ENCODE results near the gene IVL.

IVL gene

GRCh38 chr1:152879559-152880198 lies 28.7 kb upstream of the IVL start:
- Mint-ChIP-seq H3K4me1 (ENCODE audit: low read depth in 2 of 2) (no peaks in the 10 kb centered on the region), H3K4me3 (no peak overlapping the region), H3K27ac (no peak overlapping the region), H3K36me3 (ENCODE audit: insufficient read depth) (no peaks in the 10 kb centered on the region), H3K9me3 (no peaks in the 10 kb centered on the region), H3K27me3 (peaks cover 16 to 34% of the 10 kb centered on the region in 2 donors)
- ATAC-seq (replicated peaks) (no peak), DNase-seq (no peak)

DNA sequence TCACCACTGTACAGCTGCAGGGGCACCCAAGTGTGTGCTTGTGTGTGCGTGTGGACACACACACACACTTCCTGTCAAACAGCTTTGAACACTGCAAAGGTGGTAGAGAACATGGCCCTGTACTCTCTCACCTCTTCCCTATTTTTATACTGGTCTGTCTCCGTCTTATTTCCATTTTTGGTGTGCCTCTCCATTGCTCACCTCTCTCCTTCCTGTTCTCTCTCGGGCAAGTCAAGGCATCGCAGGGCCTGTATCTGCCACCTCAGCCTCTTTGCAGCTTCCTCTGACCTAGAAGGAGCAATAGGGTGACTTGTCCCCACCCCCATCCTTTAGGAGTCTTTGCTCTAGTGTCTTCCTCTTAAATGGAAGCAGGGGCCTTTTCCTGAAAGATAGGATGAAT lies 28.0 kb upstream of the IVL start:
- H3K4me3 Mint-ChIP-seq, result no peak overlapping the region
- no peak overlapping the region for H3K27ac Mint-ChIP-seq
- DNase-seq (no peak), ATAC-seq (replicated peaks) (no peak)
- H3K4me1 Mint-ChIP-seq (ENCODE audit: low read depth in 2 of 2), result no peaks in the 10 kb centered on the region
- H3K27me3 Mint-ChIP-seq, result peaks cover 16 to 27% of the 10 kb centered on the region in 2 donors
- H3K36me3 Mint-ChIP-seq (ENCODE audit: insufficient read depth), result no peaks in the 10 kb centered on the region
- no peaks in the 10 kb centered on the region for H3K9me3 Mint-ChIP-seq

DNA sequence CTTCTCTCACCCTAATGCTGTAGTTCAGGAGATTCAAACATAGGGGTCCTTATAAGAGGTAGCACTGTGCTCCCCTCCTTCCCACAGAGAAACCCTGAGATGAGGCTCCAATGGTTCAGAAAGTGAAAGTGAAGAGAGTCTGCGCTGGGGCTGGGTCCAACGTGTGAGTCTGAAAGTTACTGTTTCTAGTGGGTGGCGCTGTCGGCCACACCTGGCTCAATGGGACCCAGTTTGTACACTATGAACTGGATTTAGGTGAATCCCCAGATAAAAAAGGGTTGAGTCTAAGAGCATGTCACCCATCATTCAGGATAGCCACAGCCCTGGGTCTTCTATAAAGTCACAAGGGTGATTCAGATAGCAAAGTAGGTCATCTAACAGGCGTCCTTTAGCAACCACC lies 27.4 kb upstream of the IVL start:
- no peaks in the 10 kb centered on the region for H3K36me3 Mint-ChIP-seq (ENCODE audit: insufficient read depth)
- H3K27me3 Mint-ChIP-seq, result peaks cover 16 to 23% of the 10 kb centered on the region in 2 donors
- ATAC-seq (replicated peaks), result peak; percentile 40

GRCh38 chr1:152884085-152884484 lies 24.3 kb upstream of the IVL start:
- Mint-ChIP-seq H3K4me1 (ENCODE audit: low read depth in 2 of 2) (no peaks in the 10 kb centered on the region), H3K4me3 (no peak overlapping the region), H3K27ac (no peak overlapping the region), H3K36me3 (ENCODE audit: insufficient read depth) (no peaks in the 10 kb centered on the region), H3K27me3 (peaks cover 13 to 14% of the 10 kb centered on the region in 2 donors), H3K9me3 (no peaks in the 10 kb centered on the region)
- DNase-seq (no peak), ATAC-seq (replicated peaks) (no peak)

More for the DNA sequence above, 27.4 kb upstream of the IVL start:
- H3K4me3 Mint-ChIP-seq, result no peak overlapping the region
- H3K4me1 Mint-ChIP-seq (ENCODE audit: low read depth in 2 of 2), result no peaks in the 10 kb centered on the region
- DNase-seq, result no peak
- H3K9me3 Mint-ChIP-seq, result no peaks in the 10 kb centered on the region
- H3K27ac Mint-ChIP-seq, result no peak overlapping the region

GRCh38 chr1:152884506-152884905 lies 23.8 kb upstream of the IVL start:
- Mint-ChIP-seq H3K9me3 (no peaks in the 10 kb centered on the region), H3K4me1 (ENCODE audit: low read depth in 2 of 2) (no peaks in the 10 kb centered on the region), H3K27me3 (peaks cover 14 to 15% of the 10 kb centered on the region in 2 donors), H3K4me3 (no peak overlapping the region), H3K27ac (no peak overlapping the region), H3K36me3 (ENCODE audit: insufficient read depth) (no peaks in the 10 kb centered on the region)
- ATAC-seq (replicated peaks) (no peak), DNase-seq (no peak)

DNA sequence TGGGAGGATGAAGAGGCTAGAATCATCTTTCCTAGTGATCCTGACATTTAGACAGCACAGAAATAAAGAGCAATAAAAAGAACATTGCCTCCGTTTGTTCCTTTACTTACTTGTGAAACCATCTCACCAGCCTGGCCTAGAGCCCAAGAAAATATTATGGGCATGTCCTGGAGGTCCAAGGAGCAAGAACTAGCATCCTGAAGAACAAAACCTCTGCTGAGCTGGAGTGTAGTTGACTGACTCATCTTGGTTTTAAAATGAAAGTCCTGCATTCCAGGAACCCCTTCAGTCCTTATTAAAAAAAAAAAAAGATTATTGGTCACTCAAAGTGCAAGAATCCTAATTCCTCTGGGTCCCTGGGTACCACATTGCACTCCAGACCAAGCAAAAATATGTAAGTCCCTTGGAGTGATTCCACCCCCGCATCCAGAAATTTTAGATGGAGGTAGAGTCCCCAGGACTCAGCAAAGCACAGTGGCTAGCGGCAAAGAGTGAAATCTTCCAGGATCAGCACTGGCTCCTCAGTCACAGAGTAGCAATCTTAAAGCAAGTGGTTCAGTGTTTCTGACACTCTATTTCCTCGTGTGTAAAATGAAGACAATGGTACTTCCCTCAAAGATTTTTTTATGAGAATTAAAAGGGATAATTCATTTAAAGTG lies 23.3 kb upstream of the IVL start:
- H3K36me3 Mint-ChIP-seq (ENCODE audit: insufficient read depth), result no peaks in the 10 kb centered on the region
- no peak overlapping the region for H3K4me3 Mint-ChIP-seq
- H3K4me1 Mint-ChIP-seq (ENCODE audit: low read depth in 2 of 2), result no peaks in the 10 kb centered on the region
- no peaks in the 10 kb centered on the region for H3K9me3 Mint-ChIP-seq
- DNase-seq (no peak), ATAC-seq (replicated peaks) (no peak)
- H3K27ac Mint-ChIP-seq, result no peak overlapping the region
- peaks cover 15 to 19% of the 10 kb centered on the region in 2 donors for H3K27me3 Mint-ChIP-seq

DNA sequence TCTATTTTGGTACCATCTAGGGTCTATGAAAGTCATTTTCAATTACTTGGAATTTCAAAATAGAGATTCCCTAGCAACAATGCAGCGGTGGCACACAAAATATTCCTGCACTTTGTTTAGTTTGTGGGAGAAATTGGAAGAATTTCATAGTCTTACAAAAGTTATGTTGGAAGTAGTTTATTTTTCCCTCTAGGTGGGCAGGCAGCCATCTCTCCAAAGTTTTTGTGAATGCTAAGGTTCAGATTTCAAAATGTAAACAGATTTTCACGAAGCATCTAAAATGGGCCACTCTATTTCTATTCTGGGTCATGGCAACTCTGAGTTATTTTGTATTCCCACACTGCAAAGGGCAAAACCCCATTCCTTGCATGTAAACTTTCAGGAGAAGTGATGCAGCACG lies 22.3 kb upstream of the IVL start:
- no peak for ATAC-seq (replicated peaks)

DNA sequence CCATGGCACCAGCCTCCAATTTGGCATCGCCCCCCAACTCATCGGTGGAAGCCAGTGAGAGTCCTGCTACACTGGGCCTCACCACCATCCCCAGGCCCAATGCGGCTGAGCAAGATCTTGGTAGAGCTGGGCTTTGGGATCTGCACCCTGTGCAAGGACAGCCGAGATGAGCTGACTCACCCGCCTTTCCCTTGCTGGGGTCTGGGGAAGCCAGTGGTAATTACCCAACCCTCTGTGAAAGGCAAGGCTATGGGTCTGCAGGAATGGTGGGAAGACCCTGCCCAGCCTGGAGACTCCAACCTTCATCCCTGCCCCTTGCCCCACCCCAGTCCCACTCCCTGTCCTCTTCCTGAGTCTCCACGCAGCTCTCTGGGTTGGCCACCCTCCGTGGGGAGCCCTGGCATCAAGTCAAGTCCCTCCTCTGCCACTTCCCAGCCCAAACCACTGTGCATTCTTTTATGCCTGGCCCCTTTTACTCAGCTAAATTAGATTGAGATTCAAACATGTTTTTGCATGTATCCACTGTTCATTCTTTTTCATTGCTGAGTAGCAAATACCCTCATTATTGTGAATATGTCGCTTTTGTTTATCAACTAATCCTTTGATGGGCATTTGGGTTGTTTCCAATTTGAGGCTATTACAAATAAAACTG lies 21.5 kb upstream of the IVL start:
- H3K4me1 Mint-ChIP-seq (ENCODE audit: low read depth in 2 of 2), result no peaks in the 10 kb centered on the region
- no peaks in the 10 kb centered on the region for H3K9me3 Mint-ChIP-seq
- no peak for ATAC-seq (replicated peaks)
- H3K4me3 Mint-ChIP-seq, result no peak overlapping the region
- H3K27me3 Mint-ChIP-seq, result peaks cover 15 to 22% of the 10 kb centered on the region in 2 donors
- no peak for DNase-seq
- H3K36me3 Mint-ChIP-seq (ENCODE audit: insufficient read depth), result no peaks in the 10 kb centered on the region
- H3K27ac Mint-ChIP-seq, result no peak overlapping the region

More for the DNA sequence above, 22.3 kb upstream of the IVL start:
- H3K27me3 Mint-ChIP-seq, result peaks cover 15 to 22% of the 10 kb centered on the region in 2 donors
- H3K9me3 Mint-ChIP-seq, result no peaks in the 10 kb centered on the region
- H3K4me1 Mint-ChIP-seq (ENCODE audit: low read depth in 2 of 2), result no peaks in the 10 kb centered on the region
- H3K27ac Mint-ChIP-seq, result no peak overlapping the region
- no peak for DNase-seq
- no peaks in the 10 kb centered on the region for H3K36me3 Mint-ChIP-seq (ENCODE audit: insufficient read depth)
- no peak overlapping the region for H3K4me3 Mint-ChIP-seq

DNA sequence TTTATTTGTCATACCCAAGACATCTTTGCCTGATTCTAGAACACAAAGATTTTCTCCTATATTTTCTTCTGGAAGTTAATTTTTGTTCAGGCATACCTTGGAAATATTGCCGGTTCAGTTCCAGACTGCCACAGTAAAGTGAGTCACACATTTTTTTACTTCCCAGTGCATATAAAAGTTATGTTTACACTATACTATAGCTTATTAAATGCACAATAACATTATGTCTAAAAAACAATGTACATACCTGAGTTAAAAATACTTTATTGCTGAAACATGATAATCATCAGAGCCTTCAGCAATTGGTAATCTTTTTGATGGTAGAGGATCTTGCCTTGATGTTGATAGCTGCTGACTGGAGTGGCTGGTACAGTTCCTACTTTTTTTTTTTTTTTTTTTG lies 20.2 kb upstream of the IVL start:
- no peak for DNase-seq
- no peaks in the 10 kb centered on the region for H3K4me1 Mint-ChIP-seq (ENCODE audit: low read depth in 2 of 2)
- H3K9me3 Mint-ChIP-seq, result no peaks in the 10 kb centered on the region
- no peak overlapping the region for H3K27ac Mint-ChIP-seq
- peaks cover 15 to 22% of the 10 kb centered on the region in 2 donors for H3K27me3 Mint-ChIP-seq
- no peaks in the 10 kb centered on the region for H3K36me3 Mint-ChIP-seq (ENCODE audit: insufficient read depth)
- no peak overlapping the region for H3K4me3 Mint-ChIP-seq
- no peak for ATAC-seq (replicated peaks)

DNA sequence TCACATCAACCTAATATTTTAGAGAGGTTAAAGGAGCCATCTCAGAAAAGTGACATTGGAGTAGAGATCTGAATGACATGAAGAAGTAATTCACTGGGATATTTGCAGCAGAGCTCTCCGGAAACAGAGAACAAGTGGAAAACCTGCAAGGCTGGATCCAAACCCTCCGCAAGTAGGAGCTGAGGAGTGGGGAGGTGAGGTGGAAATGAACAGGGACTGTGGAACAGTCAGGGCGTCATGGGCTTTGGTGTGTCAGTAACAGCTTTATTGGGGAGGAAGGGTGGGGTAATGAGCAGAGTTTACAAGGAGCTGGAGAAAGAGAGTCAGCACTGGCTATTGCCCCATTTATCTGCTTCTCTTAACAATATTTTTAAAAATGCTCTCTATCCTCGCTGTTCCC lies 9.3 kb upstream of the IVL start:
- Mint-ChIP-seq H3K36me3 (ENCODE audit: insufficient read depth) (peaks cover 3% of the 10 kb centered on the region), H3K9me3 (no peaks in the 10 kb centered on the region), H3K4me1 (ENCODE audit: low read depth in 2 of 2) (no peaks in the 10 kb centered on the region), H3K27ac (no peak overlapping the region), H3K27me3 (peaks cover 47 to 62% of the 10 kb centered on the region in 2 donors), H3K4me3 (no peak overlapping the region)
- ATAC-seq (replicated peaks) (no peak), DNase-seq (no peak)

- Mint-ChIP-seq H3K27me3 (peaks cover 40 to 63% of the 10 kb centered on the region in 2 donors), H3K36me3 (ENCODE audit: insufficient read depth) (peaks cover 3% of the 10 kb centered on the region), H3K27ac (no peak overlapping the region), H3K4me1 (ENCODE audit: low read depth in 2 of 2) (no peaks in the 10 kb centered on the region), H3K9me3 (no peaks in the 10 kb centered on the region), H3K4me3 (no peak overlapping the region)
- DNase-seq, result no peak
- ATAC-seq (replicated peaks), result no peak
Observed at GRCh38 chr1:152899883-152900282, 8.5 kb upstream of the IVL start.

DNA sequence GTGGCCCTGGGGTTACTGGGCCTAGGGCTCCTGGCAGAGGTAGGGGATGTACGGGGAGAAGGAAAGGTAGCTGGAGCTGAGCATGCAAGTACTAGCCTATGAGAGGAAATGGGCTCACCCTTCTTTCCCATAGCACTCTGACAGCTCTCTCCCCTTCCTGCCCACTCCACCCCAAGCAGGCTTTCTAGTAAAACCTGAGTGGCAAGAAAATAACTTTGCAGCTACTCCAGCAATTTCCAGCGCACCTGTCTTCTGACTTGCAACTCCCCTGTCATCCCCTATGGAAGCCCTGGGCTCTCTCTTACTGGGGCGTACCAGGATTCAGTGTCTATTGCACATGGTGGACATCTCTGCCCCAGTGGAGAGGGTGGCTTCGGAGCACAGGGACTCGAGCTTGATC lies 6.7 kb upstream of the IVL start:
- no peaks in the 10 kb centered on the region for H3K4me1 Mint-ChIP-seq (ENCODE audit: low read depth in 2 of 2)
- H3K27ac Mint-ChIP-seq, result no peak overlapping the region
- no peak for ATAC-seq (replicated peaks)

GRCh38 chr1:152902636-152903035 lies 5.7 kb upstream of the IVL start:
- no peak overlapping the region for H3K4me3 Mint-ChIP-seq
- DNase-seq (no peak), ATAC-seq (replicated peaks) (no peak)
- no peak overlapping the region for H3K27ac Mint-ChIP-seq
- peaks cover 34 to 66% of the 10 kb centered on the region in 2 donors for H3K27me3 Mint-ChIP-seq
- H3K36me3 Mint-ChIP-seq (ENCODE audit: insufficient read depth), result peaks cover 3% of the 10 kb centered on the region
- no peaks in the 10 kb centered on the region for H3K4me1 Mint-ChIP-seq (ENCODE audit: low read depth in 2 of 2)
- no peaks in the 10 kb centered on the region for H3K9me3 Mint-ChIP-seq

More for the DNA sequence above, 6.7 kb upstream of the IVL start:
- no peak overlapping the region for H3K4me3 Mint-ChIP-seq
- no peaks in the 10 kb centered on the region for H3K9me3 Mint-ChIP-seq
- peaks cover 40 to 66% of the 10 kb centered on the region in 2 donors for H3K27me3 Mint-ChIP-seq
- peaks cover 3% of the 10 kb centered on the region for H3K36me3 Mint-ChIP-seq (ENCODE audit: insufficient read depth)
- DNase-seq, result no peak
